HepG2 (cell line): ENCODE measurements around the gene HIVEP2. TPM values are rescaled to one million over a fixed set of nuclear protein-coding genes. Genes with fewer than 3 reads are reported as not detected.

ENCODE experiments used
- ATAC-seq: fragments of 200-7000 bp; cut with Tn5 transposase; 3 replicates; pipeline ENCODE4 v1.9.1; 2020; ENCODE audit warnings: mild to moderate bottlenecking, moderate library complexity
- BruUV-seq: library from RNA; stranded (reverse); fragments of 400-500 nt; replicated peaks from 2 replicates; lab custom pipeline; 2021; lab: Mats Ljungman, UMichigan
- CTCF ChIA-PET: fragments of 300-600 bp; formaldehyde crosslinking; extraction: SDS; loops from one replicate; lab custom pipeline; 2021; ENCODE audit warnings: low total read pairs, inconsistent platforms, low intra/inter-chr PET ratio; lab: Yijun Ruan, JAX
- POLR2A ChIA-PET: fragments of 350-600 bp; sonication (Branson Sonifier 250); formaldehyde crosslinking; loops from one replicate; lab custom pipeline; 2020; ENCODE audit warnings: antibody characterized with exemption, inconsistent platforms; lab: Yijun Ruan, JAX
- DNase-seq: peaks from one replicate; pipeline ENCODE4 v3.0.0-alpha.2; 2015; ENCODE audit warnings: low spot score
- FAIRE-seq: peaks from 3 replicates; lab custom pipeline; 2011; peaks lifted over from hg19 to GRCh38; lab: Jason Lieb, UNC
- H2AFZ ChIP-seq: one replicate; pipeline ENCODE4 v1.6.1; 2011; ENCODE audit warnings: low read length, inconsistent platforms
- H3K27ac ChIP-seq: fragments of 300-600 bp; 3 replicates; pipeline ENCODE4 v1.8.0; 2011; ENCODE audit warnings: mixed run types, mild to moderate bottlenecking, mixed read lengths, low read length, inconsistent platforms; ENCODE audit not compliant: insufficient read depth; ENCODE audit errors: extremely low read length
- H3K27me3 ChIP-seq, 2 experiments: fragments of 200-600 bp in 1 of 2; 2 replicates in 1 of 2; 3 replicates in 1 of 2; pipeline versions ENCODE4 v1.6.0 to v1.8.0; 2011; ENCODE audit warnings: low read length in 2 of 2, mild to moderate bottlenecking in 2 of 2, moderate library complexity in 2 of 2, inconsistent platforms in 1 of 2; ENCODE audit not compliant: insufficient read depth in 2 of 2, control insufficient read depth in 1 of 2
- H3K36me3 ChIP-seq, 2 experiments: fragments of 200-600 bp in 1 of 2; replicated peaks in 1 of 2; 2 replicates in 1 of 2; 3 replicates in 1 of 2; pipeline versions ENCODE4 v1.5.1 to v1.8.0; 2011; ENCODE audit warnings: low read length in 2 of 2, inconsistent platforms in 1 of 2; ENCODE audit not compliant: insufficient read depth in 2 of 2, control insufficient read depth in 1 of 2
- H3K4me1 ChIP-seq: 2 replicates; pipeline ENCODE4 v1.5.1; 2012; ENCODE audit warnings: low read length, inconsistent platforms; ENCODE audit not compliant: insufficient read depth
- H3K4me2 ChIP-seq: 2 replicates; pipeline ENCODE4 v1.6.0; 2011; ENCODE audit warnings: low read depth, low read length, inconsistent platforms
- H3K4me3 ChIP-seq, 3 experiments: fragments of 200-600 bp in 1 of 3; sonication (generic), shearing (Covaris generic) in 1 of 3; replicated peaks in 1 of 3; 2 replicates each; pipeline ENCODE4 v1.5.1; 2011 to 2016; ENCODE audit warnings: low read length in 3 of 3, inconsistent platforms in 2 of 3, low read depth in 2 of 3, mild to moderate bottlenecking in 2 of 3, control low read depth in 1 of 3, mixed read lengths in 1 of 3; ENCODE audit not compliant: insufficient read depth in 1 of 3
- H3K79me2 ChIP-seq: one replicate; pipeline ENCODE4 v1.6.1; 2011; ENCODE audit warnings: low read length, inconsistent platforms; ENCODE audit not compliant: insufficient read depth
- H3K9ac ChIP-seq: 2 replicates; pipeline ENCODE4 v1.6.0; 2011; ENCODE audit warnings: mild to moderate bottlenecking, low read depth, low read length, inconsistent platforms; ENCODE audit not compliant: insufficient read depth
- H3K9me3 ChIP-seq: 2 replicates; pipeline ENCODE4 v1.5.1; 2012; ENCODE audit warnings: mild to moderate bottlenecking, low read length
- H4K20me1 ChIP-seq: 2 replicates; pipeline ENCODE4 v1.6.0; 2011; ENCODE audit warnings: inconsistent platforms, mild to moderate bottlenecking, low read length, moderate library complexity; ENCODE audit not compliant: insufficient read depth
- ATRX ChIP-seq: sonication (generic); formaldehyde crosslinking; IDR thresholded peaks from 2 replicates; pipeline ENCODE4 v1.4.0; 2020; ENCODE audit warnings: missing genetic modification reagents, borderline replicate concordance
- DPF2 ChIP-seq: sonication (generic); formaldehyde crosslinking; IDR thresholded peaks from 2 replicates; pipeline ENCODE4 v1.4.0; 2020; ENCODE audit warnings: mild to moderate bottlenecking, low read depth, missing genetic modification reagents, borderline replicate concordance
- HOXA5 ChIP-seq: sonication (generic); formaldehyde crosslinking; IDR thresholded peaks from 2 replicates; pipeline ENCODE4 v1.4.0; 2020; ENCODE audit warnings: missing genetic modification reagents
- JUND ChIP-seq: sonication (generic); formaldehyde crosslinking; IDR thresholded peaks from 2 replicates; pipeline ENCODE4 v1.8.0; 2022; ENCODE audit warnings: mild to moderate bottlenecking, missing genetic modification reagents
- NFE2L2 ChIP-seq: fragments of 150-350 bp; IDR thresholded peaks from 2 replicates; pipeline ENCODE4 v1.6.1; 2014; ENCODE audit warnings: low read length
- SMYD3 ChIP-seq: sonication (generic); formaldehyde crosslinking; IDR thresholded peaks from 2 replicates; pipeline ENCODE4 v1.8.1; 2023; ENCODE audit warnings: mild to moderate bottlenecking, missing genetic modification reagents
- ZNF10 ChIP-seq: sonication (generic); formaldehyde crosslinking; IDR thresholded peaks from 2 replicates; pipeline ENCODE4 v1.4.0; 2020; ENCODE audit warnings: mild to moderate bottlenecking, low read depth, missing genetic modification reagents, borderline replicate concordance
- ZNF121 ChIP-seq: sonication (generic); formaldehyde crosslinking; IDR thresholded peaks from 2 replicates; pipeline ENCODE4 v1.5.0; 2020; ENCODE audit warnings: mild to moderate bottlenecking, missing genetic modification reagents
- ZNF230 ChIP-seq: sonication (generic); formaldehyde crosslinking; IDR thresholded peaks from 2 replicates; pipeline ENCODE4 v1.4.0; 2020; ENCODE audit warnings: mild to moderate bottlenecking, missing genetic modification reagents
- ZNF292 ChIP-seq: sonication (generic); formaldehyde crosslinking; IDR thresholded peaks from 2 replicates; pipeline ENCODE4 v1.8.1; 2022; ENCODE audit warnings: mild to moderate bottlenecking, low read depth, missing genetic modification reagents, borderline replicate concordance
- ZNF530 ChIP-seq: sonication (generic); formaldehyde crosslinking; IDR thresholded peaks from 2 replicates; pipeline ENCODE4 v1.5.0; 2020; ENCODE audit warnings: low read depth, mild to moderate bottlenecking, missing genetic modification reagents
- WGBS: methylation state at CpG from one replicate; pipeline ENCODE4 v1.1.6; 2017; ENCODE audit warnings: low lambda C conversion rate; 5-methylcytosine and 5-hydroxymethylcytosine counted together
- in situ Hi-C: cut with HindIII; loops from 2 replicates; pipeline ENCODE4 v1.10.0; 2017; ENCODE audit warnings: low pct_unique_long_range_greater_than_20kb; ENCODE audit not compliant: extremely low pct_ligation_motif_present
- intact Hi-C: fragments of 100-400 bp; cut with micrococcal nuclease; formaldehyde crosslinking; loops from one replicate; pipeline ENCODE4 v1.10.0; 2022; ENCODE audit not compliant: unreplicated experiment
- polyA plus RNA-seq, 8 experiments: library from polyadenylated mRNA; depleted of rRNA in 3 of 8; stranded (reverse) in 7 of 8; unstranded in 1 of 8; fragments of >200 nt; fragmentation: Illumina TruSeq in 4 of 8; extraction: Trizol in 4 of 8; gene quantifications; 2 replicates each; pipeline versions ENCODE4 v1.2.1 to v1.2.3, GENCODE V29; 2011 to 2016; ENCODE audit warnings: low read depth in 4 of 8, missing spikeins in 1 of 8, mixed read lengths in 1 of 8; ENCODE audit not compliant: insufficient read depth in 1 of 8
- total RNA-seq, 5 experiments: library from RNA; depleted of rRNA; stranded (reverse); fragments of >200 nt; fragmentation: Illumina TruSeq; extraction: Trizol; gene quantifications; 2 replicates each; pipeline ENCODE4 v1.2.3, GENCODE V29; 2016; ENCODE audit warnings: low read depth in 1 of 5
- TF ChIP-seq, protein P1 (sequence below): sonication (generic); formaldehyde crosslinking; IDR thresholded peaks from 2 replicates; pipeline ENCODE4 v1.5.1; 2020; ENCODE audit warnings: mild to moderate bottlenecking, missing genetic modification reagents, moderate library complexity
- TF ChIP-seq, protein P2 (sequence below): sonication (generic); formaldehyde crosslinking; IDR thresholded peaks from 2 replicates; pipeline ENCODE4 v1.4.0; 2020; ENCODE audit warnings: missing genetic modification reagents
- TF ChIP-seq, protein P3 (sequence below): sonication (generic); formaldehyde crosslinking; IDR thresholded peaks from 2 replicates; pipeline ENCODE4 v1.8.0; 2023; ENCODE audit warnings: mild to moderate bottlenecking, missing genetic modification reagents
- TF ChIP-seq, protein P4 (sequence below): IDR thresholded peaks from 2 replicates; pipeline ENCODE4 v1.6.1; 2016; ENCODE audit warnings: low read depth

HIVEP2 gene
- total and polyA plus RNA-seq, 2 of the 13 experiments (the other 11 are each of a cell fraction or from before 2014, with no cell fraction given) = 3.4 to 12.9 TPM

DNA sequence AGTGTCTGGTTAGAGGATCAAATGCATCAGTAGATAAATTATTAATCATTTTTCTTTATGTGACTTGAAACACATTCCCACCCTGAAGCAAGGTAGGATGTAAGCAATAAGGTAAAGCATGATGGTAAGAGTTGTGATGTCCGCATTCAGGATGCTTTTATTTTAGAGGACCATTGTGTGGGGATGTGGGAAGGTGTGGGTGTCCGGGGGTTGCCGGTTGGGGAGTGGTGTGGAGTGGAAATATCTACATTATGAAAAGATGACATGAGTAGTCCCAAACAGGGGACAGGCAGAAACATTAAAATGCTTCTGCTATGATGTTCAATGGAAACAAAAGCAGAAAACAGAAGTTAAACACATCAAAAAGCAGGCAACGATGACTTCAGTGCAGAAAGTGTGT lies 215.4 kb downstream of the HIVEP2 start (continued):
- TF ChIP-seq, protein P1, sequence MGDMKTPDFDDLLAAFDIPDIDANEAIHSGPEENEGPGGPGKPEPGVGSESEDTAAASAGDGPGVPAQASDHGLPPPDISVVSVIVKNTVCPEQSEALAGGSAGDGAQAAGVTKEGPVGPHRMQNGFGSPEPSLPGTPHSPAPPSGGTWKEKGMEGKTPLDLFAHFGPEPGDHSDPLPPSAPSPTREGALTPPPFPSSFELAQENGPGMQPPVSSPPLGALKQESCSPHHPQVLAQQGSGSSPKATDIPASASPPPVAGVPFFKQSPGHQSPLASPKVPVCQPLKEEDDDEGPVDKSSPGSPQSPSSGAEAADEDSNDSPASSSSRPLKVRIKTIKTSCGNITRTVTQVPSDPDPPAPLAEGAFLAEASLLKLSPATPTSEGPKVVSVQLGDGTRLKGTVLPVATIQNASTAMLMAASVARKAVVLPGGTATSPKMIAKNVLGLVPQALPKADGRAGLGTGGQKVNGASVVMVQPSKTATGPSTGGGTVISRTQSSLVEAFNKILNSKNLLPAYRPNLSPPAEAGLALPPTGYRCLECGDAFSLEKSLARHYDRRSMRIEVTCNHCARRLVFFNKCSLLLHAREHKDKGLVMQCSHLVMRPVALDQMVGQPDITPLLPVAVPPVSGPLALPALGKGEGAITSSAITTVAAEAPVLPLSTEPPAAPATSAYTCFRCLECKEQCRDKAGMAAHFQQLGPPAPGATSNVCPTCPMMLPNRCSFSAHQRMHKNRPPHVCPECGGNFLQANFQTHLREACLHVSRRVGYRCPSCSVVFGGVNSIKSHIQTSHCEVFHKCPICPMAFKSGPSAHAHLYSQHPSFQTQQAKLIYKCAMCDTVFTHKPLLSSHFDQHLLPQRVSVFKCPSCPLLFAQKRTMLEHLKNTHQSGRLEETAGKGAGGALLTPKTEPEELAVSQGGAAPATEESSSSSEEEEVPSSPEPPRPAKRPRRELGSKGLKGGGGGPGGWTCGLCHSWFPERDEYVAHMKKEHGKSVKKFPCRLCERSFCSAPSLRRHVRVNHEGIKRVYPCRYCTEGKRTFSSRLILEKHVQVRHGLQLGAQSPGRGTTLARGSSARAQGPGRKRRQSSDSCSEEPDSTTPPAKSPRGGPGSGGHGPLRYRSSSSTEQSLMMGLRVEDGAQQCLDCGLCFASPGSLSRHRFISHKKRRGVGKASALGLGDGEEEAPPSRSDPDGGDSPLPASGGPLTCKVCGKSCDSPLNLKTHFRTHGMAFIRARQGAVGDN (CRISPR knock-in tag) = no peak
- TF ChIP-seq DPF2 (no peak), ZNF230 (CRISPR knock-in tag) (no peak), ZNF530 (CRISPR knock-in tag) (no peak), HOXA5 (CRISPR knock-in tag) (no peak), NFE2L2 (no peak), ZNF292 (CRISPR knock-in tag) (no peak)

DNA sequence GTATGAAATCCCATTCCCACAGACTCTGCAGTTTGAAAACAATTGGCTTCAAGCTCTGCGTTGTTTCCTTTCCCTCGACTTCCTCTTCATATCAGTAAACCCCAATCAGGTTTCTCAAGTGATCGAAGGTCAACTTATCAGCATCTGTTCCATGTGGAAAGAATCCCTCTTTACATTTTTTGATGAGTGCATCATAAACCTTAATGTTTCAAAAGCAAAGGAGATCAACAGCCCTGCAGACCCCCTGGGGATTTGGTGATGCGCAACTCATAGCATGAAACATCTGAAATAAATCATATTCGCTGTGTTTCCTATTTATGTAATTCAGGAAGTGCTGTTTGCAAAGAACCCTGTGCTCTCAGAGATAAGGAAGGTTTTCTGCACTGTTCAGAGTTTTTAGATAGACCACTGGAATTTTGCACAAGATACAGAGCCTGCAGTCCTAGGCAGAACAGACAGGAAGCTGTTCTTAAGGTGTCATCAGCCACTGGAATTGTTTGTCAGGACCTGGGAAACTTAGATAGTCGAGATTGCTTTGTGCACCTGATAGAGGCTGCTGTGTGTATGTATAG lies 216.0 kb downstream of the HIVEP2 start:
- peaks cover 0 to 13% of the 10 kb centered on the region in 2 experiments; a peak in 2 of 5 replicates for H3K27me3 ChIP-seq
- no peaks in the 10 kb centered on the region for H3K79me2 ChIP-seq
- H4K20me1 ChIP-seq = no peaks in the 10 kb centered on the region
- 21% methylated on average over 6 of the region's 6 CpGs for WGBS
- H2AFZ ChIP-seq = no peak overlapping the region
- ATAC-seq = peak; percentile 62
- H3K9ac ChIP-seq = no peak overlapping the region
- H3K4me2 ChIP-seq = no peak overlapping the region
- H3K36me3 ChIP-seq = no peaks in the 10 kb centered on the region
- H3K27ac ChIP-seq = no peak overlapping the region
- BruUV-seq = no TSS peak
- no peak for DNase-seq
- H3K4me3 ChIP-seq = no peak overlapping the region
- FAIRE-seq = no peak
- no peaks in the 10 kb centered on the region for H3K4me1 ChIP-seq
- in situ Hi-C loops = no loop called here
- ChIA-PET CTCF (no interaction called here), POLR2A (no interaction called here)
- H3K9me3 ChIP-seq = no peaks in the 10 kb centered on the region
- intact Hi-C loops = no loop called here
- TF ChIP-seq, protein P2, sequence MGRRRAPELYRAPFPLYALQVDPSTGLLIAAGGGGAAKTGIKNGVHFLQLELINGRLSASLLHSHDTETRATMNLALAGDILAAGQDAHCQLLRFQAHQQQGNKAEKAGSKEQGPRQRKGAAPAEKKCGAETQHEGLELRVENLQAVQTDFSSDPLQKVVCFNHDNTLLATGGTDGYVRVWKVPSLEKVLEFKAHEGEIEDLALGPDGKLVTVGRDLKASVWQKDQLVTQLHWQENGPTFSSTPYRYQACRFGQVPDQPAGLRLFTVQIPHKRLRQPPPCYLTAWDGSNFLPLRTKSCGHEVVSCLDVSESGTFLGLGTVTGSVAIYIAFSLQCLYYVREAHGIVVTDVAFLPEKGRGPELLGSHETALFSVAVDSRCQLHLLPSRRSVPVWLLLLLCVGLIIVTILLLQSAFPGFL = no peak
- TF ChIP-seq SMYD3 (no peak), ZNF10 (CRISPR knock-in tag) (no peak), ATRX (no peak), ZNF121 (CRISPR knock-in tag) (no peak), JUND (no peak)
- TF ChIP-seq, protein P3, sequence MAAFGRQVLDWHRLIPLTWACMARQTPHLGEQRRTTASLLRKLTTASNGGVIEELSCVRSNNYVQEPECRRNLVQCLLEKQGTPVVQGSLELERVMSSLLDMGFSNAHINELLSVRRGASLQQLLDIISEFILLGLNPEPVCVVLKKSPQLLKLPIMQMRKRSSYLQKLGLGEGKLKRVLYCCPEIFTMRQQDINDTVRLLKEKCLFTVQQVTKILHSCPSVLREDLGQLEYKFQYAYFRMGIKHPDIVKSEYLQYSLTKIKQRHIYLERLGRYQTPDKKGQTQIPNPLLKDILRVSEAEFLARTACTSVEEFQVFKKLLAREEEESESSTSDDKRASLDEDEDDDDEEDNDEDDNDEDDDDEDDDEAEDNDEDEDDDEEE (CRISPR knock-in tag) = no peak
- TF ChIP-seq, protein P4, sequence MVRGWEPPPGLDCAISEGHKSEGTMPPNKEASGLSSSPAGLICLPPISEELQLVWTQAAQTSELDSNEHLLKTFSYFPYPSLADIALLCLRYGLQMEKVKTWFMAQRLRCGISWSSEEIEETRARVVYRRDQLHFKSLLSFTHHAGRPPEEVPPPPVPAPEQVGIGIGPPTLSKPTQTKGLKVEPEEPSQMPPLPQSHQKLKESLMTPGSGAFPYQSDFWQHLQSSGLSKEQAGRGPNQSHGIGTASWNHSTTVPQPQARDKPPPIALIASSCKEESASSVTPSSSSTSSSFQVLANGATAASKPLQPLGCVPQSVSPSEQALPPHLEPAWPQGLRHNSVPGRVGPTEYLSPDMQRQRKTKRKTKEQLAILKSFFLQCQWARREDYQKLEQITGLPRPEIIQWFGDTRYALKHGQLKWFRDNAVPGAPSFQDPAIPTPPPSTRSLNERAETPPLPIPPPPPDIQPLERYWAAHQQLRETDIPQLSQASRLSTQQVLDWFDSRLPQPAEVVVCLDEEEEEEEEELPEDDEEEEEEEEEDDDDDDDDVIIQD = no peak
